GM04504 (cell line): Measurements from ENCODE around the gene NR2F1-AS1.

Experiments used
- DNase-seq: peaks from one replicate; pipeline ENCODE4 v3.0.0-alpha.2; 2012; ENCODE audit warnings: low read depth

The NR2F1-AS1 gene

DNA sequence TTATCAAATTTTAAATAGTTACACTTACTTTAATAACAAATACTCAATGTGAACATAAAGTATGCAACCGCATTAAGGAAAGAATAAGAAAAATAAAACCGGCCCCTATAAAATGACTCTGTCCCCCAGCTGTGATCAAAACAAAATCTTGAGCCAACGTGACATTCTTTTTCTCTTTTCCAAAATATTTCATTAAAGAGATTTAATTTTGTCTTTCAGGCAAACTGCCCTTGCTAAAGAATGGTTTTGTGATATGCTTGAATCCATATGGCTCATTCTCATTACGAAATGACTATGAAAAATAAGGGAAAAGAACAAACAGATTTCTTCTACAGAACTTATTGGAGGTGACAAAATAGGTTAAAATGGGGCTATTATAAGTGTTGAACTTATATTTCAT lies 197.0 kb downstream of the NR2F1-AS1 start:
- DNase-seq = no peak

DNA sequence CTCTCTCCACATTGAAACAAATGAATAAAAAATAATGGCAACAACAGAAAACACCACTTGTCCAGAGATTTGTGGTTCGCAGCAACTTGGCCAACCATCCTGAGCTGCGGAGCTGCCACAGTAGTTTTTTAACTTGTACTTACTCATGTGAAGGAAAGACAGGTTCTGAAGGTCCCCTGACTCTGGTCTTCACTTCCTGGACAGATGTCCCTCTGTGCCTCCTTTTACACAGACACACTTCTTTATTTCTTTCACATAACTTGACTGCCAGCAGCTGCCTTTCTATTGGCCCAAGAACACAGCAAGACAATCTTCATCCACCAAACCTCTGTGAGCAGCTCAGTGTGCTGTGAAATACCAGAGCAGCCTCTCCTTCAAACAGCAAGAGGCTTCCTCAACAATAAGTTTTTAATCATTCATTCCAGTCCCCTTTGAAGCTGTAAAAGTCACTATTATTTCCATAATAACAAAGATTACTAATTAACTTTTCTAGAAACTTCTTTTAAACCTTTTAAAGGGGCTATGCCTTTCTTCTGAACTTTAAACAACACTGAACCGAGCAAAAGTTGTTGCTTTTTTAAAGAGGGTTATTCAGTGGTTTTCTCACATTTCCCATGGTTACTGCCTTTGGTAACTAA lies 198.7 kb downstream of the NR2F1-AS1 start:
- no peak for DNase-seq

DNA sequence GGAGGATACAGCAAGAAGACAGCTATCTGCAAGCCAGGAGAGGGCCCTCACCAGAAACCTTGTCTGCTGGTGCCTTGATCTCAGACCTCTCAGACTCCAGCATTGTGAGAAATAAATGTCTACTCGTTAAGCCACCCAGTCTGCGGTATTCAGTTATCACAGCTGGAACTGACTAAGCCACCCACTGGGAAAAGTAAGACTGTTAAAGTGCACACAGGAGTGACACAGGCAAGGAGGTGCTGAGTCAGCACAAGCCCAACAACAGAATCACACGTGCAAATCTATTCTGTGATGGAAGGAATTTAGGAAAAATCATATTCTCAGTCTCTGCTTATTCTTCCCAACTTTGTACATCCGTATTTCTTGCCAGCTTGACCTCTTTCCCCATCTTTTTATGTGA lies 200.0 kb downstream of the NR2F1-AS1 start:
- DNase-seq = no peak

DNA sequence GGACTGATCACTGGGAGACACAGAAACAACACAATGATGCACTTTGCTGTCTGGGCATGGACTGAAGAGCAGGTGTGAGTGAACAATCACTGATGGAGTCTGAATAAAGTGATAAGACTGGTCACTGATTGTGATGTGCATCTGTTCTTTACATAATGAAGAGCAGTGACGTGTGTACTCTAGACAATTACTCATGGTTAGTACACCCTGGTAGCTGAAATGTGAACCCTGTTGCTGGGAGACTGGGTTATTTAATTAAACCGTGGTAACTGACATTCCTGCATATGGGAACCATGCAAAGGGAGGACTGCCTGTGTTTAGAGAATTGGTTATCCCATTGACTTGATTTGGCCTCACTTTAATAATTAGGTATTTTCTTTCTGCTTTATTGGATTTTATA lies 202.9 kb downstream of the NR2F1-AS1 start:
- DNase-seq = peak; percentile 34

DNA sequence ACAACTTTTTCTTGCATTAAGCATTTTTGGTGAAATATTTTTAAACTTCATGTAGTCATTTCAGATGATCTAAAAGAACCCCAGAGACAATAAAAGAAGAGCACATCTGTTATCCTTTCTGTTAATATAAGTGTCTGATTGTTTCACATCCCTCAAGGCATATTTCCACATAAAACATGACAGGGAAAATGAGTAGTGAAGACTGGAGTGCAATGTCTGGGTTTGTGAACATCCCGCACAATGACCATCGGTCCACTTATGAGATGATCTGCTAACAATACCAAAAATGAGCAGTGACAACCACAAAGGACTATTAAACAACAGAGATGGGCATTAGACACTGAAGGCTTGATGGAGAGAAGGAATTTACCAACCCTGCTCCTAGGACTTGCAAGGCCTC lies 209.1 kb downstream of the NR2F1-AS1 start:
- peak; percentile 19 for DNase-seq

DNA sequence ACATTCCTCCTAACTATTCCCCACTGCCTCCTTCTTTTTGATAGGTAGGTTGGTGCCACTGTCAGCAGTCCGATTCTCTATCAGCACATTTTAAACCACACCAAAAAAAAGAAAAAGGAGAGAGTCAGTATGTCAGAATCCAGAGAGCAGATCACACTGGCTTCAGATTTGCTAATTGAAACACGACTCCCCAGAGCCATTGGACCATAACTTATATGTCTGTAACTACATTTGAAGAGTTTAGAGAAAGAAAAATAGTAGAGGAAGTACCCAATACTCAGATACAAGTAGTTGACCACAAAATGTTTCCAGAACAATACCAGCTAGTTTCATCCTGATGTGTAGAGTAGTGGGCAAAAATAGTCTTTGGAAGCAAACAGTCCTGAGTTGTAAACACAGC lies 216.6 kb downstream of the NR2F1-AS1 start:
- no peak for DNase-seq

DNA sequence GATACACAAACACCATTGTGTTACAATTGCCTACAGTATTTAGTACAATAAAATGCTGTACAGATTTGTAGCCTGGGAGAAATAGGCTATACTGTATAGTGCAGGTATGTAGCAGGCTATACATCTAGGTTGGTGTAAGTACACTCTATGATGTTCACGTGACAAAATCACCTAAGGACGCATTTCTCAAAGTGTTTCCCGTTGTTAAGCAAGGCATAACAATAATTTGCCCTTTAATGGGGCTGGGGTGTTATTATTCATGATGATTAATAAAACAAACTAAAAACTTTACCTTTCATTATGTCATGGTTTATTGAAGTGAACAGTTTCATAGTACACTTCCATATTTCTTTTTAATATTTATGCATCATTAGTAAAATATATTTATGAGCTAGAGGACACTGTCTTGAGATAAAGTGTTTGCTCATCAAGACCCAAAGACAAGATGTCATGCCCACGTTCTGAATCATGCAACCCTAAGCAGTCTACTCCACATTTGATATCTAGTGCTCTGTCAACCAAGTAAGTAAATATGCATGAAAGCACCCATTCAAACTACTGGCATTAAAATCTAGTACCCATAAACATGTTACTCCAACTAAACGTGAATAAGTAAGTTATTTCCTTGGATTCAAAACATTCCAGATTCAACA lies 220.5 kb downstream of the NR2F1-AS1 start:
- DNase-seq = no peak

DNA sequence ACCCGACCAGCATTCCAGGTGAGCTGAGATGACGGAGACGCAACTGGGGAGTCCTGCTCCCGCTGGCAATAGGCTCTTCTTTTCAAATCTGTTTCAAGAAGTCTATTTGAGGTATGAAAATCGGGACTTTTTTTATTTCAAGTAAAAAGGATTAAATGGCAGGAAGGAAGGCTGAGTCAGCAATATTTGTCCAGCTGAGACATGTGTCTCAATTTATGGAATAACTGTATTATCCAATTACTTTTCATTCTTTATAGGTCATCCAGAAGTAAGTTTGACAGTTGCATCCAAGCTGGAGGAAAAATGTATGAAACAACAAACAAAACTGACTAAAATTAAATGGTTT lies 221.1 kb downstream of the NR2F1-AS1 start:
- no peak for DNase-seq
